Fibroblast of the aortic adventitia (primary cell): ENCODE data around the gene NAV2. TPM values are rescaled to one million over a fixed set of nuclear protein-coding genes. Genes with fewer than 3 reads are reported as not detected.

ENCODE experiments used
- DNase-seq: peaks from one replicate; pipeline ENCODE4 v3.0.0-alpha.2; 2010; ENCODE audit warnings: low read depth
- H3K4me3 ChIP-seq: 2 replicates; pipeline ENCODE4 v1.5.1; 2011; ENCODE audit warnings: low read depth, mild to moderate bottlenecking, control low read depth, low read length, moderate library complexity
- total RNA-seq: library from RNA; depleted of rRNA; stranded (reverse); fragments of >200 nt; gene quantifications from 2 replicates; pipeline ENCODE4 v1.2.3, GENCODE V29; 2012; ENCODE audit warnings: low replicate concordance
- TF ChIP-seq, protein P1 (sequence below): IDR thresholded peaks from 2 replicates; pipeline ENCODE4 v1.5.1; 2011; ENCODE audit warnings: mild to moderate bottlenecking, low read length, control low read depth, inconsistent platforms; ENCODE audit not compliant: insufficient read depth

Gene NAV2
- total RNA-seq, 1 donor = 44.6 TPM

DNA sequence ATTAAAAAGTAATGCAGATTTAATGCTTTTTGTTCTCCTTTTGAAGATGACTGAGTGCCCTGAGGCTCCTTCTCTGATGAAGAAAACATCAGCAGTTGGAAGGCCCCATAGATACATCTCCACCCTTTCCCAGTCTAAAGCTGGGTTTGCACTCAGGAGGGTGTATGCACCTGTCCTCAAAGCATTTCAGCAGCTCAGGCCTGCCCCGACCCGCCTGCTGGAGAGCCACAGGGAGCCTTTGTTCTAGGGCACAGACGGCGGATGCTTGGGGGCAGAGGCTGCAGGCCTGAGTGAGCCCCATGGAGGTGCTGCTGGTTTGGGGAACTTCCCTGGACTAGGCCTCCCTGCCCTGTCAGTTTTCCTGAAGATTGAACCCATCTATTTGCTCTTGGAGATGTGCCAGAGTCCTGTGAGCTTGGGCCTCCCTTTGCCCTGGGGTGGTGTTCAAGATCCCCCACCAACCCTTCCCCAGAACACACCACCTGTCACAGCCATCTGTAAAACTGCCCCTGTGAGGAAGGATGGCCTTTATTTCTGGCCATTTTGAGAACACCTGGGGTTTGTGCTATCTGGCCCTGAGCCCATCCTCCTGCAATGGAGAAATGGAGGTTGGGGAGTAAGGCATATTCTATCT lies 160.0 kb downstream of the NAV2 start:
- TF ChIP-seq, protein P1, sequence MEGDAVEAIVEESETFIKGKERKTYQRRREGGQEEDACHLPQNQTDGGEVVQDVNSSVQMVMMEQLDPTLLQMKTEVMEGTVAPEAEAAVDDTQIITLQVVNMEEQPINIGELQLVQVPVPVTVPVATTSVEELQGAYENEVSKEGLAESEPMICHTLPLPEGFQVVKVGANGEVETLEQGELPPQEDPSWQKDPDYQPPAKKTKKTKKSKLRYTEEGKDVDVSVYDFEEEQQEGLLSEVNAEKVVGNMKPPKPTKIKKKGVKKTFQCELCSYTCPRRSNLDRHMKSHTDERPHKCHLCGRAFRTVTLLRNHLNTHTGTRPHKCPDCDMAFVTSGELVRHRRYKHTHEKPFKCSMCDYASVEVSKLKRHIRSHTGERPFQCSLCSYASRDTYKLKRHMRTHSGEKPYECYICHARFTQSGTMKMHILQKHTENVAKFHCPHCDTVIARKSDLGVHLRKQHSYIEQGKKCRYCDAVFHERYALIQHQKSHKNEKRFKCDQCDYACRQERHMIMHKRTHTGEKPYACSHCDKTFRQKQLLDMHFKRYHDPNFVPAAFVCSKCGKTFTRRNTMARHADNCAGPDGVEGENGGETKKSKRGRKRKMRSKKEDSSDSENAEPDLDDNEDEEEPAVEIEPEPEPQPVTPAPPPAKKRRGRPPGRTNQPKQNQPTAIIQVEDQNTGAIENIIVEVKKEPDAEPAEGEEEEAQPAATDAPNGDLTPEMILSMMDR = no peak
- DNase-seq = no peak
- no peak overlapping the region for H3K4me3 ChIP-seq

DNA sequence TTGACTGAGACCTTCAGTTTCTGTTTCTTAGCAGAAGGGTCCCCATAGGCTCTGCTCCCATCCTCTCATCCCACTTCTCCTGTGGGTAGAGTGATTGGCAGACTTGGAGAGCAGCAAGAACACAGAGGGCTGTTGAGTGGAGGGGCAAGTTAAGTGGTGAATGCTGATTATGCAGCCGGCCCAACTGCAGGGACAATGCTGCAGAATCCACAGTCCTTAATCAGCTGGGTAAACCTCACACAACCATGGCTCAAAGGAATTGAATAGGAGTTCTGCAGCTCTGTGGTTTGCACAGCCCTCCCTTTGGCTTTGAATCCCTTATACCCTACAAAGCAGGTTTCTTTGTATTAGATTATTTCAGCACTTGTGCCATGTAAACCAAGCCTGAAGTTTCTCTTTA lies 161.1 kb downstream of the NAV2 start:
- H3K4me3 ChIP-seq = no peak overlapping the region
- TF ChIP-seq, protein P1 = no peak
- no peak for DNase-seq

DNA sequence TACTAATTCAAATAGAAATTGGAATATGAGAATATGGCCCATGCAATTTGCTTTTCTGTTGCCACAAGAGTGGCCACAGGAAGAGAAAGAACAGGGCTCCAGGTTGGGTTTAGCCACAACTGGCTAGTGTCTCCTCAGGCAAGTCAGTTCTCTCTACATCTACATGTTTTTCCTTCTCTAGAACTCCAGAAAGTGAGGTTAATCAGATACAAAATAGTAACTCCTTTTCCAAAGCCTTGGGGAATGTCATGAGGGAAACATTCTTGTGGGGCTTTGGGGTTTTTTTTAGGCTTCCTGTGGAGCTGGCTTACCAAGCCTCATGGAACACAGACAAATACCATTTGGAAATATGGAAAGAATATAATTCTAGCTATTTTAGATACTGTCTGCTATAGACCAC lies 161.6 kb downstream of the NAV2 start:
- TF ChIP-seq, protein P1 = no peak
- no peak overlapping the region for H3K4me3 ChIP-seq
- DNase-seq = no peak

DNA sequence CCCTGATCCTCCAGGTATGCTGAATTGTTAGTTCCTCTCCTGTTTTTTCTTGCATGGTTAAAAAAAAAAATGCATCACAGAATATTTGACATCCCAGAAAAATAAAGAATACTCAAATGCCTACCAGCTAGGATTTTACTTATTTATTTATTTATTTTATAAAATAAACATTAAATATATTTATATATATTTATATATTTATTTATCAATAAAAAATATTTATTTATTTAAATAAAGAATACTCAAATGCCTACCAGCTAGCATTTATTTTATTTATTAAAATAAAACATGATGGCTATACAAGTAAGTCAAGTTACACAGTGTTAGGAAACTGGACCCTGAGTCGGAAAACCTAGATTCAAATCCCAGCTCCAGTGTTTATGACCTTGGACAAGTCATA lies 164.1 kb downstream of the NAV2 start:
- DNase-seq = no peak
- no peak overlapping the region for H3K4me3 ChIP-seq
- TF ChIP-seq, protein P1 = no peak

DNA sequence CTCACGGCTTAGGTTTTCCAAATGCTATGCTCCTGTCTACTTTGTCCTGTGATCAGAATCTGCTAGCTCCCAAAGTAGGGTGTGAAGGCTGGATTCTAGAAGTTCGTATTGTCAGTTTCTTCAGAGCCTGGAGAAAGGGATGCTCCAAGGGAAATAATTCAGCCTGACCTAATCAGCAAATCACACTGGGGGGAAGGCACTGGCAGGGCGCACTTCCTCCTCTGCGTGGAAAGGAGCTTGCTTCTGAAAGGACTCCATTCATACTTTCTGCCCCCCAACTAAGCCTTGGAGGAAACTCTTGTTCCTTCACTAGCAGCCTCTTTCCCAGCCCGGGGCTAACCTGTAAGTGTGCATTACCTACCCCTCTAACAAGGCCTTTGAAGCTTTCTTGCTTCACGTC lies 165.9 kb downstream of the NAV2 start:
- no peak overlapping the region for H3K4me3 ChIP-seq
- DNase-seq = no peak
- TF ChIP-seq, protein P1 = no peak

DNA sequence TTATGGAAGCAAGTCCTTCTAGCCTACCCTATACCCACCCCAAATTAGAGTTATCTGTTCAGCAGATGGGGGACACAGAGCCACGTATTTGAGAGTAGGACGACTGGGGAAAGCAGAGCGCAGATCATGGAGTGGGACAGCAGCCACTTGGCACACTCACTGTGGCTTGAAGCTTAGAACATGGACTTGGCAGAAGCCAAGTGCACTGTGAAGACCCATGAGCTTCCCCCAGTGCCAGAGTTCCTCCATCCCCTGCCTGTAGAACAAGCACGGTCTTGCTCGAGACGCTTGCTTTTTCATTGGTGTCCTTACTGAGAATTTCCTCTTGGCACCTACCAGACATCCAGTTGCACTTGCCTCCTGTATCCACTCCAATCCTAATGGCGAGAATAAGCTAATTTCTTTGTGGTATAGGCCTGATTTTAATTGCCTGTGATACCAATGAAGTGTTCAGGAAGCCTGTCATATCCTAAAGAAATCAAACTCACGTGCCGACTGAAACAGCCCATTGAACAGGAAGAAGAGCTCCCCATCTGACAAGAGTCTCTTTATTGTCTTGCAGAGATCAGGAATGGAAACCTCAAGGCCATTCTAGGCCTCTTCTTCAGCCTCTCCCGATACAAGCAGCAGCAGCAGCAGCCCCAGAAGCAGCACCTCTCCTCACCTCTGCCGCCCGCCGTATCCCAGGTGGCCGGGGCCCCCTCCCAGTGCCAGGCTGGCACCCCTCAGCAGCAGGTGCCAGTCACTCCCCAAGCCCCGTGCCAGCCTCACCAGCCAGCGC lies 166.9 kb downstream of the NAV2 start:
- no peak overlapping the region for H3K4me3 ChIP-seq
- TF ChIP-seq, protein P1 = no peak
- no peak for DNase-seq
